Measurements from ENCODE around the gene LHX2.

DNA sequence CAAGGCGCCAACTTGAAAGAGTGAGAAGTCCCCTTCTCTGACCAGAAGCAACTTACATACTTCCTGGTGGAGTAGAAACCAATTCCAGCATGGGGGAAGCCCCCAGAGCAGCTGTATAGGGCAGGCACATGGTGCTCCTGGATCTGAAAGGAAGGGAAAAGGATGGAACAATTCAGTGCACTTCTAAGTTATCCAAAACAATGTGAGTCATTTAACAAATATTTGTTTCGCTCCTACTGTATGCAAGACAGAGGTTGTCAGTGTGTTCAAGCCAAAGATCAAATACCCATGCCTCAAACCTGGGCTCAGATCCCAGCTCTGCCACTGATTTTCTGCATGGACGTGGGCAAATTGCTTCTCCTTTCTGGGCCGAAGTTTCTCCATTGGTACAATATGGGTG is 67.1 kb downstream of the LHX2 start:
- TF ChIP-seq ZNF232 (CRISPR knock-in tag; IDR thresholded peaks at IDR 0.05; ENCODE audit: borderline replicate concordance) = no peak
- TF ChIP-seq ZFX (CRISPR knock-in tag; IDR thresholded peaks at IDR 0.05; ENCODE audit: low read depth) = no peak
- TF ChIP-seq, protein P1, sequence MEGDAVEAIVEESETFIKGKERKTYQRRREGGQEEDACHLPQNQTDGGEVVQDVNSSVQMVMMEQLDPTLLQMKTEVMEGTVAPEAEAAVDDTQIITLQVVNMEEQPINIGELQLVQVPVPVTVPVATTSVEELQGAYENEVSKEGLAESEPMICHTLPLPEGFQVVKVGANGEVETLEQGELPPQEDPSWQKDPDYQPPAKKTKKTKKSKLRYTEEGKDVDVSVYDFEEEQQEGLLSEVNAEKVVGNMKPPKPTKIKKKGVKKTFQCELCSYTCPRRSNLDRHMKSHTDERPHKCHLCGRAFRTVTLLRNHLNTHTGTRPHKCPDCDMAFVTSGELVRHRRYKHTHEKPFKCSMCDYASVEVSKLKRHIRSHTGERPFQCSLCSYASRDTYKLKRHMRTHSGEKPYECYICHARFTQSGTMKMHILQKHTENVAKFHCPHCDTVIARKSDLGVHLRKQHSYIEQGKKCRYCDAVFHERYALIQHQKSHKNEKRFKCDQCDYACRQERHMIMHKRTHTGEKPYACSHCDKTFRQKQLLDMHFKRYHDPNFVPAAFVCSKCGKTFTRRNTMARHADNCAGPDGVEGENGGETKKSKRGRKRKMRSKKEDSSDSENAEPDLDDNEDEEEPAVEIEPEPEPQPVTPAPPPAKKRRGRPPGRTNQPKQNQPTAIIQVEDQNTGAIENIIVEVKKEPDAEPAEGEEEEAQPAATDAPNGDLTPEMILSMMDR (CRISPR knock-in tag; IDR thresholded peaks at IDR 0.05) = no peak
- no peak for TF ChIP-seq POLR2A (IDR thresholded peaks at IDR 0.05; ENCODE audit: insufficient read depth in 1 of 2, low read depth in 2 of 2, low read length in 2 of 2)
- TF ChIP-seq, protein P2, sequence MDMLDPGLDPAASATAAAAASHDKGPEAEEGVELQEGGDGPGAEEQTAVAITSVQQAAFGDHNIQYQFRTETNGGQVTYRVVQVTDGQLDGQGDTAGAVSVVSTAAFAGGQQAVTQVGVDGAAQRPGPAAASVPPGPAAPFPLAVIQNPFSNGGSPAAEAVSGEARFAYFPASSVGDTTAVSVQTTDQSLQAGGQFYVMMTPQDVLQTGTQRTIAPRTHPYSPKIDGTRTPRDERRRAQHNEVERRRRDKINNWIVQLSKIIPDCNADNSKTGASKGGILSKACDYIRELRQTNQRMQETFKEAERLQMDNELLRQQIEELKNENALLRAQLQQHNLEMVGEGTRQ (IDR thresholded peaks at IDR 0.05; ENCODE audit: low read depth, low read length) = no peak
- TF ChIP-seq, protein P2 (CRISPR knock-in tag; IDR thresholded peaks at IDR 0.05; ENCODE audit: borderline replicate concordance) = no peak

Data from HepG2 (cell line).